GM20000 (cell line): ENCODE data around the gene RIN1.

Source experiments
- DNase-seq: peaks from one replicate; pipeline ENCODE4 v3.0.0; 2012; ENCODE audit warnings: low spot score
- TF ChIP-seq, protein P1 (sequence below): IDR thresholded peaks from 2 replicates; pipeline ENCODE4 v1.5.1; 2012; ENCODE audit warnings: mild to moderate bottlenecking, control low read depth; ENCODE audit errors: extremely low read depth, missing control alignments

The RIN1 gene

DNA sequence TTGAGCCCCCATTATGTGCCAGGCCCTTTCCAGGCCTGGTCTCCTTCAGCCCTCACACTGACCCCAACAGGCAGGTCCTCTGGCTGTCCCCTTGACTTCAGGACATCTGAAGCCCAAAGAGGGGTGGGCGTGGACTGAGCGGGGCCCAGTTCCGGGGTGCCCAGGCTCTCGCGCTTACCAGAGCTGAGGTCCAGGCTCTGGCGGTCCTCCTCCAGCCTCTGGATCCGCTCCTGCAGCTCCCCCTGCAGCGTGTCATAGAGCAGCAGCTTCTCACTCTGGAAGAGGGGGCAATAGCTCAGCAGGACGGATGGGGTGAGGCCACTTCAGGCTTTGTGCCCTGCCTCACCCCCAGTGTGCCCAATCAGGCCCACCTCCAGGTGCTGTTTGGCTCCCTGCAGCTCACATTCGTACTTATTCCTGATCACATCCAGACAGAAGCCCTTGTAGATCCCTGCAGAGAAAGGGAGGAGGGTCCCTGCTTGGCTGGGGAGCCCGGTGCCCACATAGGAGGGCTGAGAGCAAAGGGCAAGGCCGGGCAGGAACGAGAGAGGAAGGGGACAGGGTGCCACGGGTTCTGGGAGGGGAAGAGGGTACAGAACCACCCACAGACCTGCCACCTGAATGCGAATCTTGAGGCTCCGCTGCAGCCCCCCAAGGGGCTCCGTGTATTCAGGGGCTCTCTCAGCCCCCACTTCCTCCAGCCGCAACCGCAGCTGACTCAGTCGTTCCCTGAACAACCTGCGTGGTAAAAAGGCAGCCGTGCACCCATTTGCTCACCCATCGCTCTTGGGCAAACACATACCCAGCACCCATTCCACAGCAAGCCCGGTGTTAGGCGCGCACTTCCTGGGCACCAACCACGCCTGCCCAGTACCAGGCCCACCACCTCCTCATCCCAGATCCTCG is 4.6 kb upstream of the RIN1 start:
- TF ChIP-seq, protein P1, sequence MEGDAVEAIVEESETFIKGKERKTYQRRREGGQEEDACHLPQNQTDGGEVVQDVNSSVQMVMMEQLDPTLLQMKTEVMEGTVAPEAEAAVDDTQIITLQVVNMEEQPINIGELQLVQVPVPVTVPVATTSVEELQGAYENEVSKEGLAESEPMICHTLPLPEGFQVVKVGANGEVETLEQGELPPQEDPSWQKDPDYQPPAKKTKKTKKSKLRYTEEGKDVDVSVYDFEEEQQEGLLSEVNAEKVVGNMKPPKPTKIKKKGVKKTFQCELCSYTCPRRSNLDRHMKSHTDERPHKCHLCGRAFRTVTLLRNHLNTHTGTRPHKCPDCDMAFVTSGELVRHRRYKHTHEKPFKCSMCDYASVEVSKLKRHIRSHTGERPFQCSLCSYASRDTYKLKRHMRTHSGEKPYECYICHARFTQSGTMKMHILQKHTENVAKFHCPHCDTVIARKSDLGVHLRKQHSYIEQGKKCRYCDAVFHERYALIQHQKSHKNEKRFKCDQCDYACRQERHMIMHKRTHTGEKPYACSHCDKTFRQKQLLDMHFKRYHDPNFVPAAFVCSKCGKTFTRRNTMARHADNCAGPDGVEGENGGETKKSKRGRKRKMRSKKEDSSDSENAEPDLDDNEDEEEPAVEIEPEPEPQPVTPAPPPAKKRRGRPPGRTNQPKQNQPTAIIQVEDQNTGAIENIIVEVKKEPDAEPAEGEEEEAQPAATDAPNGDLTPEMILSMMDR: no peak
- no peak for DNase-seq

DNA sequence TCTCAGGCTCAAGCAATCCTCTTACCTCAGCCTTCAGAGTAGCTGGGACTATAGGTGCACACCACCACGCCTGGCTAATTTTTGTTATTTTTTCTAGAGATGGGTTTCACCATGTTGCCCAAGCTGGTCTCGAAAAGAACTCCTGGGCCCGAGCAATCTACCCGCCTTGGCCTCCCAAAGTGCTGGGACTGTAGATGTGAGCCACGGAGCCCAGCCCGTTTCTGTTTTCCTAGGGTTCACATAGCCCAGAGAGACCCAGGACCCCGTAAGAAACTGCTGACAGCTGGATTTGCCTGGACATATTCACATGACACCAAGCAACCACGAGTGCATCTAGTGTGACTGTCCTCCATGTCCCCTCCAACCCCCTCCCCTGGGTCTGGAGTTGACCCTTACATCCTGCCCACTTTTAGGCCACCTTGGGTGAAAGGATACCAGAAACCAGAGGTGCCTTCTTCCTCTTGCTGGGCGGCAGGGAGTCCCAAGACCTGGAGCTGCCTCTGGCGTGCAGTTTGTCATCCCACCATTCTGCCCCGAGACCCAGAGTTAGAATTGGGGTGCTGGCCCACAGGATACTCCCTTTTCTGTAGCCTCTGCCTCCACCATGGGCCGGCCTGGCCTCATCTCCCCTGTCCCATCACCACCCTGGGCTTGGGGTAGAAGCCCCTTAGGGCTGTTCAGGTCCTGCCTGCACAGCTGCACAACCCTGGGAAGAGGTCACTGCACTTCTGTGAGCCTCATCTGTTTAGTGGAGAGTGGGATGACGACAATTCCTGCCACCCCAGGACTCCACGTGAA is 3.7 kb upstream of the RIN1 start:
- TF ChIP-seq, protein P1: no peak
- DNase-seq: no peak

DNA sequence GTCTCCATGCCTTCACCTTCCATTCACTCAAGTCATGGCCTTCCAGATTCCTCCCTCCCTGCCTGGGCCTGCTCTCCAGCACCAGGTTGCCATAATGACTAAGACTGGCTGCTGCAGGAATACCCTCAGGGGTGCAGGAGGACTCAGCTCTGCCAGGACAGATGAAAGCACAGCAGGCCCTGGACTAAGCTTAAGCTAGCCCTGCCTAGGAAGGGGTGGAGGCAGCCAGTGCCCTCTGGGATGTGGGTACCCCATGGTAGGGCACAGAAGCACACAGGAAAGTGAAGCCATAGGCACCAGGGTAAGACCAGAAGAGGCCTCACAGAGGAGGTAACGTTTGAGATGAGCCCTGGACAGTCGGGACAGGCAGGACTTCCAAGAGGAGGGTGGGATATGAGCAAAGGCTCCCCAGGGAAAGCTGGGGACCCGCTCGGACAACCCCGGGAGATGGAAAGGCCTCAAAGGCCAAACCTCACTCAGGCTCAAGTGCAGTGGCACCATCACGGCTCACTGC is 3.0 kb upstream of the RIN1 start:
- no peak for DNase-seq

DNA sequence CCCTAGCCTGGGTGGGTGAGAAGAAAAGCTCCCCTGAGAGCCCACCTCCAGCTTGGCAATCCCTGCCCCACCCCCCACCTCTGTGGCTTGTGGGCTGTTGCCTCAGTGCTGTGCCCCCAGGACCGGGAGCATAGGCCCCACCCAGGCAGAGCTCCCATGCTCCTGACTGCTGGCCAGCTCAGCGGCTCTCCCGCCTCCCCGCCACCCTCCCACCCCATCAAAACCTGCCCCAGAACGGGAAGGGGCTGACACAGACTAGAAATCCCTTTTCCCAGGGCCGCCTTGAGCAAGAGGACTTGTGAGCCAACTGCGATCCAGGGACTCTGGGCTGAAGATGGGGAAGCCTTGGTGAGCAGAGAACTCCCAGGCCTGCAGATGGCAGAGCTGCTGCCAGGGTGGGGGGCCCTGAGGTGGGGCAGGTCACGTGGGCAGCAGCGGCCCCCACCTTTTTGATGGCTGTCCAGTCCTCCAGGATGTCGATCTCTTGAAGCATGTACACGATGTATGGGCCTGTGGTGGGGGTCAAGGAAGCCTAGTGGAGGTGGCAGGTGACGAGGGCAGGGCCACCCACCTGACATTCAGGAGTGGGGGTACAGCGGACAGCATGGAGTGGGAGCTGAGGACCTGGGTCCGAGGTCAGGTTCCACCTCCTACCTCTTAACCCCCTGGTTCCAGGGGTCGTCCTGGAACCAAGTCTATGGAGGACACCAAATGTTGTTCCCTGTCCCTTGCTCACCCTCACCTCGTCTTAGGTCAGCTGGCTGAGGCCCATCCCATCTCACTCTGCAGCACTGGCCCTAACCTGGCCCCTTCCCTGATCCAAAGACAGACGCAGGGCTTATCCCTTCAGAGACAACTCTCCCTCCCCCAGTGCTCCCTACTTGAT is 2.3 kb upstream of the RIN1 start:
- no peak for DNase-seq
- TF ChIP-seq, protein P1: no peak

More for the DNA sequence above, 3.0 kb upstream of the RIN1 start:
- TF ChIP-seq, protein P1: no peak

- no peak for DNase-seq
- TF ChIP-seq, protein P1: no peak
These were observed 1.1 kb upstream of the RIN1 start for GRCh38 chr11:66337103-66337899.

GRCh38 chr11:66335531-66336233 is 552 bp downstream of the RIN1 start:
- TF ChIP-seq, protein P1: no peak
- DNase-seq: no peak
